OCI-LY1 (cell line): ENCODE data around the gene CD1E.

Source experiments
- CTCF ChIP-seq: fragments of 200-600 bp; sonication (generic), shearing (Covaris generic); IDR thresholded peaks from 2 replicates; pipeline ENCODE4 v1.5.1; 2017; ENCODE audit warnings: mild to moderate bottlenecking, antibody characterized with exemption, low read length, moderate library complexity, mixed read lengths
- EZH2 ChIP-seq: fragments of 200-600 bp; sonication (generic), shearing (Covaris generic); IDR thresholded peaks from 2 replicates; pipeline ENCODE4 v1.8.0; 2017; ENCODE audit warnings: borderline replicate concordance, mixed run types, mild to moderate bottlenecking, antibody characterized with exemption, low read length, moderate library complexity, mixed read lengths

DNA sequence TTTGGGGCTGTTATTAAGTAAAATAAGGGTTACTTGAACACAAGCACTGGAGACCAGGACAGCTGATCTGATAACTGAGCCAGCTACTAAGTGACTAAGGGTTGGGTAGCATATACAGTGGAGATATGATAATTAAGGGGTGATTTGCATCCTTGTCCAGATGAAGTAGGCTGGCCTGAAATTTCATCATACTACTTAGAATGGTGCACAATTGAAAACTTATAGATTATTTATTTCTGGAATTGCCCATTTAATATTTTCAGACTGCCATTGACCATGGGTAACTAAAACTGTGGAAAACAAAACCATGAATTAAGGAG is 18.5 kb upstream of the CD1E start:
- no peak for TF ChIP-seq CTCF
- TF ChIP-seq EZH2: no peak
